Neuronal stem cell (in vitro differentiated cells): ENCODE results near the gene CLASRP.

Experiments
- DNase-seq: peaks from one replicate; pipeline ENCODE4 v3.0.0-alpha.2; 2013; ENCODE audit warnings: low spot score
- H2AFZ ChIP-seq: one replicate; pipeline ENCODE4 v1.6.1; 2013; ENCODE audit warnings: mild to moderate bottlenecking, low read length, inconsistent platforms
- H2AK5ac ChIP-seq: 2 replicates; pipeline ENCODE4 v1.6.1; 2013; ENCODE audit warnings: low read depth, mild to moderate bottlenecking, inconsistent platforms, low read length, moderate library complexity, mixed read lengths
- H2BK120ac ChIP-seq: 2 replicates; pipeline ENCODE4 v1.6.1; 2013; ENCODE audit warnings: low read depth, mild to moderate bottlenecking, inconsistent platforms, low read length, moderate library complexity, mixed read lengths
- H2BK12ac ChIP-seq: one replicate; pipeline ENCODE4 v1.6.1; 2013; ENCODE audit warnings: low read length, inconsistent platforms
- H2BK15ac ChIP-seq: 2 replicates; pipeline ENCODE4 v1.6.1; 2013; ENCODE audit warnings: mild to moderate bottlenecking, low read length, inconsistent platforms, mixed read lengths
- H2BK5ac ChIP-seq: one replicate; pipeline ENCODE4 v1.6.1; 2013; ENCODE audit warnings: inconsistent platforms, mild to moderate bottlenecking, low read length, moderate library complexity
- H3K14ac ChIP-seq: one replicate; pipeline ENCODE4 v1.6.1; 2013; ENCODE audit warnings: low read length, inconsistent platforms
- H3K18ac ChIP-seq: 2 replicates; pipeline ENCODE4 v1.6.1; 2013; ENCODE audit warnings: low read length, inconsistent platforms
- H3K23ac ChIP-seq: 2 replicates; pipeline ENCODE4 v1.6.1; 2013; ENCODE audit warnings: low read depth, mild to moderate bottlenecking, mixed read lengths, low read length, inconsistent platforms; ENCODE audit not compliant: poor library complexity
- H3K27ac ChIP-seq: replicated peaks from 3 replicates; pipeline ENCODE4 v1.5.1; 2013; ENCODE audit warnings: low read length, inconsistent platforms
- H3K27me3 ChIP-seq, 3 experiments: 2 replicates each; pipeline ENCODE4 v1.6.1; 2013; ENCODE audit warnings: low read length in 3 of 3, mild to moderate bottlenecking in 2 of 3, inconsistent platforms in 1 of 3, low read depth in 1 of 3, mixed read lengths in 1 of 3, moderate library complexity in 1 of 3; ENCODE audit not compliant: control insufficient read depth in 3 of 3, insufficient read depth in 3 of 3
- H3K36me3 ChIP-seq, 2 donors: replicated peaks in 1 of 2; 2 replicates each; pipeline ENCODE4 v1.6.1; 2013; ENCODE audit warnings: low read length in 2 of 2; ENCODE audit not compliant: control insufficient read depth in 2 of 2, insufficient read depth in 2 of 2
- H3K4ac ChIP-seq: 2 replicates; pipeline ENCODE4 v1.6.1; 2013; ENCODE audit warnings: inconsistent platforms, mild to moderate bottlenecking, low read length, moderate library complexity
- H3K4me1 ChIP-seq, 2 donors: 1 replicate in 1 of 2; 2 replicates in 1 of 2; pipeline ENCODE4 v1.6.1; 2013; ENCODE audit warnings: low read length in 2 of 2, low read depth in 1 of 2; ENCODE audit not compliant: control insufficient read depth in 2 of 2, insufficient read depth in 1 of 2
- H3K4me2 ChIP-seq: one replicate; pipeline ENCODE4 v1.6.1; 2013; ENCODE audit warnings: mild to moderate bottlenecking, low read length, inconsistent platforms; ENCODE audit not compliant: insufficient read depth, poor library complexity, severe bottlenecking
- H3K4me3 ChIP-seq, 2 donors: 2 replicates each; pipeline ENCODE4 v1.5.1; 2013; ENCODE audit warnings: low read length in 2 of 2, mild to moderate bottlenecking in 2 of 2, inconsistent platforms in 1 of 2, moderate library complexity in 1 of 2
- H3K79me1 ChIP-seq: one replicate; pipeline ENCODE4 v1.6.1; 2013; ENCODE audit warnings: low read depth, mild to moderate bottlenecking, inconsistent platforms, low read length, moderate library complexity
- H3K9ac ChIP-seq: one replicate; pipeline ENCODE4 v1.6.1; 2013; ENCODE audit warnings: mild to moderate bottlenecking, low read depth, low read length, inconsistent platforms; ENCODE audit not compliant: poor library complexity
- H3K9me3 ChIP-seq, 2 donors: replicated peaks in 1 of 2; 2 replicates each; pipeline versions ENCODE3 to v1.6.1; 2013; ENCODE audit warnings: low read length in 2 of 2, mild to moderate bottlenecking in 2 of 2, inconsistent platforms in 1 of 2, low read depth in 1 of 2, mixed read lengths in 1 of 2, moderate library complexity in 1 of 2; ENCODE audit not compliant: control insufficient read depth in 2 of 2, insufficient read depth in 1 of 2
- H4K8ac ChIP-seq: one replicate; pipeline ENCODE4 v1.6.1; 2013; ENCODE audit warnings: low read depth, mild to moderate bottlenecking, inconsistent platforms, low read length, moderate library complexity
- H4K91ac ChIP-seq: one replicate; pipeline ENCODE4 v1.6.1; 2013; ENCODE audit warnings: low read length, low read depth, mild to moderate bottlenecking, inconsistent platforms; ENCODE audit not compliant: poor library complexity
- WGBS, 2 donors: extraction: QIAGEN DNeasy Blood & Tissue Kit; methylation state at CpG; one replicate each; pipeline ENCODE4 v1.1.7; 2013; ENCODE audit warnings: missing lambda C conversion rate in 2 of 2, mixed read lengths in 1 of 2; ENCODE audit not compliant: insufficient read length in 2 of 2, insufficient replicate concordance in 1 of 2; ENCODE audit errors: extremely low coverage in 2 of 2; 5-methylcytosine and 5-hydroxymethylcytosine counted together

CLASRP gene

DNA sequence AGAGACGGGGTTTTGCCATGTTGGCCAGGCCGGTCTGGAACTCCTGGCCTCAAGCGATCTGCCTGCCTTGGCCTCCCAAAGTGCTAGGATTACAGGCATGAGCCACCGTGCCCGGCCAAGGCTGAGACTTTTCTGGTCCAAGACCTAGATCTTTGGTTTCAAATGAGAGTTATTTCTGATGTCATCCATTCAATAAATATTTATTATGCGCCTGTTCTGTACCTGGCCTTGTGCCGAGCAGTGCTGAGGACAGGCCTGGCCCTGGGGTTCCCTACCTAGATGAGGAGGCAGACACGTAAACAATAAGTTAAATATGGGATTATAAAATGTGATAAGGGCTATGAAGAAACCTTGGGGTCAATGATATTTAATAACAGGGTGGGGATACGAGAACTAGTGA, 33.1 kb upstream of the CLASRP start:
- WGBS, 2 donors, result no CpG with 5 or more reads among the region's 9 CpGs
- Histone ChIP-seq H2BK12ac (no peak overlapping the region), H2BK5ac (no peak overlapping the region), H3K36me3 (no peaks in the 10 kb centered on the region), H3K9ac (no peak overlapping the region), H2BK15ac (no peak overlapping the region), H3K14ac (no peak overlapping the region), H3K4me3 (no peak overlapping the region), H2AK5ac (no peak overlapping the region), H3K9me3 (no peaks in the 10 kb centered on the region), H3K23ac (no peak overlapping the region), H3K4me2 (no peak overlapping the region), H3K18ac (no peak overlapping the region), H3K4me1 (peaks cover 3 to 9% of the 10 kb centered on the region in 2 donors), H3K79me1 (no peaks in the 10 kb centered on the region), H4K8ac (no peak overlapping the region), H3K27me3 (no peaks in the 10 kb centered on the region), H2AFZ (no peak overlapping the region), H3K4ac (no peak overlapping the region), H4K91ac (no peak overlapping the region), H2BK120ac (no peak overlapping the region), H3K27ac (no peak overlapping the region)
- DNase-seq, result no peak

DNA sequence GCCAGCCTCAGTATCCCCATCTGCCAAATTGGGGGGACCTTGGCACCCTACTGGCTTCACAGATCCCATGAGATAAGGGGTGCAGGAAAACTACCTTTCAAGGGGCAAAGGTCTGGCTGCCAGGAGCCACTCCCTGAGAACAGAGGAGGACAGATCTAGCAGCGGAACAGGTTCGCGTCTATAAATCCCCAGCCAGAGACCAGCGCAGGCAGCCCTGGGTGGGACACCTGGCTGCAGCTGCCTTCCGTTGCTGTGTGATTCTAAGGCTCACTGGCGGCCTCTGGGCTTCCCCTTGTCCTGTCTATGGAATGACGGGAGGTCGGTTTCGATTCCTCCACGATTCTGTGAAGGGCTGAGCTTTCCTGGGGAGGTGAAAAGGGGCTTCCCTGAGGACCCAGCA, 30.3 kb upstream of the CLASRP start:
- H3K23ac ChIP-seq, result peak overlapping the region; percentile 3
- H2BK15ac ChIP-seq, result no peak overlapping the region
- H3K9me3 ChIP-seq, result no peaks in the 10 kb centered on the region
- no peaks in the 10 kb centered on the region for H3K36me3 ChIP-seq
- H3K4me1 ChIP-seq, result no peaks in the 10 kb centered on the region
- H3K79me1 ChIP-seq, result peaks cover 2% of the 10 kb centered on the region
- DNase-seq, result no peak
- H3K14ac ChIP-seq, result no peak overlapping the region
- no peak overlapping the region for H2BK5ac ChIP-seq
- H4K91ac ChIP-seq, result no peak overlapping the region
- H3K4me3 ChIP-seq, result no peak overlapping the region
- no peak overlapping the region for H3K9ac ChIP-seq
- no peak overlapping the region for H3K27ac ChIP-seq
- H3K4me2 ChIP-seq, result no peak overlapping the region
- no peak overlapping the region for H2BK120ac ChIP-seq
- no peak overlapping the region for H2BK12ac ChIP-seq
- WGBS, 2 donors, result no CpG with 5 or more reads among the region's 10 CpGs
- H4K8ac ChIP-seq, result no peak overlapping the region
- H3K4ac ChIP-seq, result no peak overlapping the region
- no peaks in the 10 kb centered on the region for H3K27me3 ChIP-seq
- peak overlapping the region; percentile 4 for H2AK5ac ChIP-seq
- no peak overlapping the region for H3K18ac ChIP-seq
- H2AFZ ChIP-seq, result no peak overlapping the region

DNA sequence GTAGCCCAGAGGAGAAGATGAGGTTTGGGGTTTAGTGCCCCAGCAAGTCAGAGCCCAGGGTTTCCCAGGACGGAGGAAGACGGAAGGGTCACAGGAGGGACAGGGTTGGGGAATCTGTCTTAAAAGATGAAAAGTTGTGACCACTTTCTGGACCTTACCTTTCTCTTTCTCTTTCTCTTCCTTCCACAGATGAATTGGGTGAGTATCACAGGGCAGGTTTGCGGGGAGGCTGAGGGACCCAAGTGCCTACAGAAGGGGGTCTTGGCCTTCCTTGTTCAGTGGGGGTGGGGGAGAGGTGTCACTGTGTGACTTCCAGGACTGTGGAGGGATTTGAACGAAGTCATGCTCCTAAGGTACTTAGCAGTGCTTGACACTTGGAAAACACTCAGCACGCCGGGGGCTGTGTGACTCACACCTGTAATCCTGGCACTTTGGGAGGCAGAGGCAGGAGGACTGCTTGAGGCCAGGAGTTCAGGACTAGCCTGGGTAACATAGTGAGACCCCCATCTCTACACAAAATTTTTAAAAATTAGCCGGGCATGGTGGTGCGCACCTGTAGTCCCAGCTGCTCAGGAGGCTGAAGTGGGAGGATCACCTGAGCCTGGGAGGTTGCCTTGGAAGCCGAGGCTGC, 29.1 kb upstream of the CLASRP start:
- Histone ChIP-seq H2BK12ac (no peak overlapping the region), H4K91ac (no peak overlapping the region), H2BK120ac (no peak overlapping the region), H3K4ac (no peak overlapping the region), H3K9ac (no peak overlapping the region), H3K18ac (no peak overlapping the region), H3K4me3 (no peak overlapping the region), H2BK5ac (no peak overlapping the region), H3K9me3 (no peaks in the 10 kb centered on the region), H3K23ac (no peak overlapping the region), H2AFZ (no peak overlapping the region), H4K8ac (no peak overlapping the region), H3K14ac (no peak overlapping the region), H3K27me3 (no peaks in the 10 kb centered on the region), H2BK15ac (no peak overlapping the region), H3K27ac (no peak overlapping the region), H3K4me2 (no peak overlapping the region), H3K4me1 (no peaks in the 10 kb centered on the region), H2AK5ac (no peak overlapping the region), H3K79me1 (peaks cover 2% of the 10 kb centered on the region), H3K36me3 (no peaks in the 10 kb centered on the region)
- no peak for DNase-seq
- no CpG with 5 or more reads among the region's 9 CpGs for WGBS, 2 donors

DNA sequence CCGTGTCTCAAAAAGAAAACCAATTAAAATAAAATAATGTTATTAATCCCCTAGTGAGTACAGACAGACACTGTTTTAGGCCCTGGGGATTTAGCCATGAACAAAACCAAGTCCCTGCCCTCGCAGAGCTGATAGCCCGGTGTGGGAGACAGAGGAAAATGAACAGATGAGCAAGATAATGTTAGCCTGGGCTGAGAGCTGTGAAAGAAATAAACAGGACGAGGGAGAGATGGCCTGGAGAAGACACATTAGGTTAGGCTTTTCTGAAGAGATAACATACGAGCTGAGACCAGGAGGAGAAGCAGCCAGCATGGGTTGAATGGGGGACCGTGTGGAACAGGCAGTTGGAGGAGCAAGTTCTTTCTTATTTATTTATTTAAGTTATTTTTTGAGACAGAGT, 28.5 kb upstream of the CLASRP start:
- H3K14ac ChIP-seq, result no peak overlapping the region
- H3K4me2 ChIP-seq, result no peak overlapping the region
- no peak overlapping the region for H3K23ac ChIP-seq
- H2BK12ac ChIP-seq, result no peak overlapping the region
- H3K18ac ChIP-seq, result no peak overlapping the region
- H3K27me3 ChIP-seq, result no peaks in the 10 kb centered on the region
- H3K9me3 ChIP-seq, result no peaks in the 10 kb centered on the region
- H4K8ac ChIP-seq, result no peak overlapping the region
- H3K79me1 ChIP-seq, result peaks cover 2% of the 10 kb centered on the region
- H3K27ac ChIP-seq, result no peak overlapping the region
- no peak overlapping the region for H3K9ac ChIP-seq
- WGBS, 2 donors, result no CpG with 5 or more reads among the region's 6 CpGs
- H2BK5ac ChIP-seq, result no peak overlapping the region
- H3K4ac ChIP-seq, result no peak overlapping the region
- no peak overlapping the region for H3K4me3 ChIP-seq
- H3K36me3 ChIP-seq, result no peaks in the 10 kb centered on the region
- H4K91ac ChIP-seq, result no peak overlapping the region
- H2AFZ ChIP-seq, result no peak overlapping the region
- no peak overlapping the region for H2BK15ac ChIP-seq
- H2AK5ac ChIP-seq, result no peak overlapping the region
- DNase-seq, result no peak
- no peaks in the 10 kb centered on the region for H3K4me1 ChIP-seq
- no peak overlapping the region for H2BK120ac ChIP-seq
